Panc1 (cell line): ENCODE data around the gene RLN1. TPM values are rescaled to one million over a fixed set of nuclear protein-coding genes. Genes with fewer than 3 reads are reported as not detected.

Experiments used
- ATAC-seq: fragments of 200-7000 bp; cut with Tn5 transposase; 2 replicates; pipeline ENCODE4 v1.9.1; 2020; ENCODE audit warnings: mild to moderate bottlenecking, moderate library complexity
- BruUV-seq: library from RNA; stranded (reverse); fragments of 400-500 nt; replicated peaks from 2 replicates; lab custom pipeline; 2021; lab: Mats Ljungman, UMichigan
- CTCF ChIA-PET: fragments of 300-600 bp; sonication (Branson Sonifier 250); formaldehyde crosslinking; loops from one replicate; lab custom pipeline; 2022; ENCODE audit warnings: antibody characterized with exemption; lab: Charles Lee
- POLR2A ChIA-PET: fragments of 300-600 bp; sonication (Branson Sonifier 250); formaldehyde crosslinking; loops from one replicate; lab custom pipeline; 2022; ENCODE audit warnings: antibody characterized with exemption; lab: Charles Lee
- DNase-seq: peaks from one replicate; pipeline ENCODE4 v3.0.0-alpha.2; 2010; ENCODE audit warnings: low read depth, low spot score
- H3K27ac ChIP-seq: 2 replicates; pipeline ENCODE4 v1.5.1; 2011; ENCODE audit warnings: mild to moderate bottlenecking, low read length, inconsistent platforms
- H3K27me3 ChIP-seq: fragments of 200-500 bp; sonication (Bioruptor generic); 2 replicates; pipeline ENCODE4 v1.6.0; 2014; ENCODE audit warnings: low read length, inconsistent platforms; ENCODE audit not compliant: control insufficient read depth, insufficient read depth
- H3K36me3 ChIP-seq: fragments of 200-500 bp; sonication (Bioruptor generic); 2 replicates; pipeline ENCODE4 v1.5.1; 2014; ENCODE audit warnings: inconsistent platforms, mild to moderate bottlenecking, low read length, moderate library complexity; ENCODE audit not compliant: control insufficient read depth, insufficient read depth
- H3K4me1 ChIP-seq: 2 replicates; pipeline ENCODE4 v1.5.1; 2011; ENCODE audit warnings: inconsistent platforms, mild to moderate bottlenecking, low read length, moderate library complexity; ENCODE audit not compliant: control insufficient read depth, insufficient read depth
- H3K4me3 ChIP-seq, 2 experiments: 2 replicates each; pipeline ENCODE4 v1.5.1; 2011 to 2012; ENCODE audit warnings: low read depth in 2 of 2, low read length in 2 of 2, mild to moderate bottlenecking in 2 of 2, inconsistent platforms in 1 of 2, moderate library complexity in 1 of 2
- H3K9me3 ChIP-seq: fragments of 200-500 bp; sonication (Bioruptor generic); 2 replicates; pipeline ENCODE4 v1.5.1; 2014; ENCODE audit warnings: low read depth, mild to moderate bottlenecking, inconsistent platforms, low read length, moderate library complexity; ENCODE audit not compliant: control insufficient read depth, insufficient read depth
- POLR2AphosphoS5 ChIP-seq: IDR thresholded peaks from 2 replicates; pipeline ENCODE4 v1.6.1; 2012; ENCODE audit warnings: mild to moderate bottlenecking, low read depth, low read length, moderate library complexity
- SIN3A ChIP-seq: IDR thresholded peaks from 2 replicates; pipeline ENCODE4 v1.6.1; 2012; ENCODE audit warnings: low read depth, mild to moderate bottlenecking, low read length, moderate library complexity, borderline replicate concordance; ENCODE audit not compliant: insufficient read depth
- TCF7L2 ChIP-seq: IDR thresholded peaks from 2 replicates; pipeline ENCODE4 v1.6.1; 2011; ENCODE audit warnings: mild to moderate bottlenecking, low read depth, low read length, inconsistent platforms
- in situ Hi-C: cut with HindIII; loops from 2 replicates; pipeline ENCODE4 v1.10.0; 2016; ENCODE audit warnings: low sequenced_read_pairs, low pct_unique_long_range_greater_than_20kb
- intact Hi-C: fragments of 100-400 bp; cut with micrococcal nuclease; formaldehyde crosslinking; loops from one replicate; pipeline ENCODE4 v1.10.0; 2022; ENCODE audit not compliant: unreplicated experiment
- total RNA-seq: library from RNA; stranded (reverse); gene quantifications from one replicate; pipeline ENCODE4 v1.2.1, GENCODE V29; 2021; ENCODE audit not compliant: unreplicated experiment
- TF ChIP-seq, protein P1 (sequence below): fragments of 450-650 bp; IDR thresholded peaks from 2 replicates; pipeline ENCODE4 v1.5.1; 2017; ENCODE audit warnings: mild to moderate bottlenecking
- TF ChIP-seq, protein P2 (sequence below), 2 experiments: IDR thresholded peaks; 2 replicates each; pipeline ENCODE4 v1.6.1; 2011 to 2012; ENCODE audit warnings: low read depth in 2 of 2, control low read depth in 1 of 2, low read length in 1 of 2, mild to moderate bottlenecking in 1 of 2, moderate library complexity in 1 of 2; ENCODE audit not compliant: insufficient read depth in 1 of 2

The RLN1 gene
- total RNA-seq, 1 experiment from 2014 or later, result not detected

DNA sequence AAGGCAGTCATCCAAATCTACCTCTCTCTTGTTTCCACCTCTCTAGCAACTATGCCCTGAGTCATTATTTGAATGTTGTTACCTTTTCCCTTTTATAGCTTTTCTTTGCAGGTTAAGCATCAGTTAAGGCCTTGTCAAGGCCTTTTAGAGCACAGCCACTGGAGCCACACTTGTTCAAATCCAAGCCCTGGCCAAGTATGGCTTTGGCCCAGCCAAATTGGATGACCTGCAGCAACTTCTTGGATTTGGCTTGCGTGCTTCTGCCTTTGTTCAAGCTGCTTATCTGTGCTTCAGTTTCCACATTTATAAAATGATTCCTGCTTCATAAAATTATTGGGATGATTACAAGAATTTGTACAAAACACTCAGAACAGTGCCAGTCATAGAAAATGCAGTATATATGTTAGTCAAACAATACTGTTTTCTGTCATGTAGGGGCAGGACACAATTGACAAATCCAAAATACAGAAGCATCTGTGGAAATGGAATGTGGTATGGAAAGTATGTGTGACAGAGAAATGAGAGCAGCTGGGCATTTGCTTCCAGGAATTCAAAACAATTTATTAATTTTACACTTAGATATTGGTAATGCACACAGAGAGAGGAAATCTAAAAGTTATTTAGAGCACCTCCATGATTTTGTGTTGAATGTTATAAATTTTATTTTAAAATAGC lies 17.9 kb upstream of the RLN1 start:
- intact Hi-C loops, result no loop called here
- H3K4me3 ChIP-seq, result no peak overlapping the region
- no peaks in the 10 kb centered on the region for H3K4me1 ChIP-seq
- BruUV-seq, result no TSS peak
- POLR2A ChIA-PET, result no interaction called here
- CTCF ChIA-PET, result no interaction called here
- in situ Hi-C loops, result no loop called here
- ATAC-seq (no peak), DNase-seq (no peak)
- no peak overlapping the region for H3K27ac ChIP-seq
- no peaks in the 10 kb centered on the region for H3K36me3 ChIP-seq
- H3K9me3 ChIP-seq, result no peaks in the 10 kb centered on the region
- no peaks in the 10 kb centered on the region for H3K27me3 ChIP-seq
- TF ChIP-seq, protein P1, sequence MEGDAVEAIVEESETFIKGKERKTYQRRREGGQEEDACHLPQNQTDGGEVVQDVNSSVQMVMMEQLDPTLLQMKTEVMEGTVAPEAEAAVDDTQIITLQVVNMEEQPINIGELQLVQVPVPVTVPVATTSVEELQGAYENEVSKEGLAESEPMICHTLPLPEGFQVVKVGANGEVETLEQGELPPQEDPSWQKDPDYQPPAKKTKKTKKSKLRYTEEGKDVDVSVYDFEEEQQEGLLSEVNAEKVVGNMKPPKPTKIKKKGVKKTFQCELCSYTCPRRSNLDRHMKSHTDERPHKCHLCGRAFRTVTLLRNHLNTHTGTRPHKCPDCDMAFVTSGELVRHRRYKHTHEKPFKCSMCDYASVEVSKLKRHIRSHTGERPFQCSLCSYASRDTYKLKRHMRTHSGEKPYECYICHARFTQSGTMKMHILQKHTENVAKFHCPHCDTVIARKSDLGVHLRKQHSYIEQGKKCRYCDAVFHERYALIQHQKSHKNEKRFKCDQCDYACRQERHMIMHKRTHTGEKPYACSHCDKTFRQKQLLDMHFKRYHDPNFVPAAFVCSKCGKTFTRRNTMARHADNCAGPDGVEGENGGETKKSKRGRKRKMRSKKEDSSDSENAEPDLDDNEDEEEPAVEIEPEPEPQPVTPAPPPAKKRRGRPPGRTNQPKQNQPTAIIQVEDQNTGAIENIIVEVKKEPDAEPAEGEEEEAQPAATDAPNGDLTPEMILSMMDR, result no peak
- TF ChIP-seq, protein P2, sequence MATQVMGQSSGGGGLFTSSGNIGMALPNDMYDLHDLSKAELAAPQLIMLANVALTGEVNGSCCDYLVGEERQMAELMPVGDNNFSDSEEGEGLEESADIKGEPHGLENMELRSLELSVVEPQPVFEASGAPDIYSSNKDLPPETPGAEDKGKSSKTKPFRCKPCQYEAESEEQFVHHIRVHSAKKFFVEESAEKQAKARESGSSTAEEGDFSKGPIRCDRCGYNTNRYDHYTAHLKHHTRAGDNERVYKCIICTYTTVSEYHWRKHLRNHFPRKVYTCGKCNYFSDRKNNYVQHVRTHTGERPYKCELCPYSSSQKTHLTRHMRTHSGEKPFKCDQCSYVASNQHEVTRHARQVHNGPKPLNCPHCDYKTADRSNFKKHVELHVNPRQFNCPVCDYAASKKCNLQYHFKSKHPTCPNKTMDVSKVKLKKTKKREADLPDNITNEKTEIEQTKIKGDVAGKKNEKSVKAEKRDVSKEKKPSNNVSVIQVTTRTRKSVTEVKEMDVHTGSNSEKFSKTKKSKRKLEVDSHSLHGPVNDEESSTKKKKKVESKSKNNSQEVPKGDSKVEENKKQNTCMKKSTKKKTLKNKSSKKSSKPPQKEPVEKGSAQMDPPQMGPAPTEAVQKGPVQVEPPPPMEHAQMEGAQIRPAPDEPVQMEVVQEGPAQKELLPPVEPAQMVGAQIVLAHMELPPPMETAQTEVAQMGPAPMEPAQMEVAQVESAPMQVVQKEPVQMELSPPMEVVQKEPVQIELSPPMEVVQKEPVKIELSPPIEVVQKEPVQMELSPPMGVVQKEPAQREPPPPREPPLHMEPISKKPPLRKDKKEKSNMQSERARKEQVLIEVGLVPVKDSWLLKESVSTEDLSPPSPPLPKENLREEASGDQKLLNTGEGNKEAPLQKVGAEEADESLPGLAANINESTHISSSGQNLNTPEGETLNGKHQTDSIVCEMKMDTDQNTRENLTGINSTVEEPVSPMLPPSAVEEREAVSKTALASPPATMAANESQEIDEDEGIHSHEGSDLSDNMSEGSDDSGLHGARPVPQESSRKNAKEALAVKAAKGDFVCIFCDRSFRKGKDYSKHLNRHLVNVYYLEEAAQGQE (IDR thresholded peaks at IDR 0.05; ENCODE audit: insufficient read depth in 1 of 2, low read depth in 2 of 2, low read length in 1 of 2), result no peak
- no peak for TF ChIP-seq TCF7L2
- TF ChIP-seq SIN3A, result no peak

DNA sequence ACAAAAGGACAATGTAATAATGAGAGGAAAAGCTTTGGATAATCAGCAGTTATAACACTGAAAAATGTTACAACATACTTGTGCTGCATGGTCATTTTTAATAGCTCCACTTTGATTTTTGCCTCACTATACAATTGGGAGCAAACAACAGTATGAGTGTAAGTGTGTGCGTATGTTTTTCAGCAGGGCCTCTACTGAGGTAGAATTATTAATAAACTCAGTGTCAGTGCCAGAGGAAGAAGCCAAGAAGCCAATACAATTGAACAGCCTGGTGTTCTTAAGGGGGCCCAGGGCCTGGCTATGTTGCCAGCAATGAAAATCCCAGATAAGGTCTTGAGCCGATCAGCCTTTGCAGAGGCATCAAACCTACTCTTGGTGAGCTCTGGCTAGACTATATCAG lies 16.1 kb upstream of the RLN1 start:
- H3K4me3 ChIP-seq, result no peak overlapping the region
- no peak overlapping the region for H3K27ac ChIP-seq
- BruUV-seq, result no TSS peak
- DNase-seq, result no peak
- TF ChIP-seq SIN3A (no peak), POLR2AphosphoS5 (no peak)
- CTCF ChIA-PET, result no interaction called here
- no peaks in the 10 kb centered on the region for H3K36me3 ChIP-seq
- ATAC-seq, result no peak
- no peaks in the 10 kb centered on the region for H3K4me1 ChIP-seq
- in situ Hi-C loops, result no loop called here
- H3K27me3 ChIP-seq, result no peaks in the 10 kb centered on the region
- no peaks in the 10 kb centered on the region for H3K9me3 ChIP-seq
- POLR2A ChIA-PET, result no interaction called here
- intact Hi-C loops, result no loop called here

DNA sequence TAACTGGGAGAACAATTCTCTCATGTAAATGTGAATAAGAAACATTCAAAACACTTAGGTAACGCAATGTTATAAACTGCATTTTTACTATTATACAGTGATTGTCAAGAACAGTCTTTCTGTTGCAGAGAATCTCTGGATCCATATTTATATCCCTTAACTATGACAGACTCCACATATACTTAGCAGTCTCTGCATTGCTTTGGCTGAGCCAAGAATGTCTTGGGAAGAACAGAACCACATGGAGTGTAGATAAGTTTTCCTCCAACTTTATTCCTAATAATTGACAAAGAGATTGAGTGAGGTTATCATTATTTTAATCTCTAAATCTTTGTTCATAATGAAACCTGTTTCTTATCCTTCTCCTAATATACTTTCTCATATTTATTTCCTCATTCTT lies 15.6 kb upstream of the RLN1 start:
- no peaks in the 10 kb centered on the region for H3K4me1 ChIP-seq
- ChIA-PET CTCF (no interaction called here), POLR2A (no interaction called here)
- intact Hi-C loops (no loop called here), in situ Hi-C loops (no loop called here)
- TF ChIP-seq TCF7L2 (no peak), SIN3A (no peak), POLR2AphosphoS5 (no peak)
- TF ChIP-seq, protein P2 (IDR thresholded peaks at IDR 0.05; ENCODE audit: insufficient read depth in 1 of 2, low read depth in 2 of 2, low read length in 1 of 2), result no peak
- TF ChIP-seq, protein P1, result no peak
- H3K27me3 ChIP-seq, result no peaks in the 10 kb centered on the region
- ATAC-seq (no peak), DNase-seq (no peak)
- H3K9me3 ChIP-seq, result no peaks in the 10 kb centered on the region
- no TSS peak for BruUV-seq
- H3K27ac ChIP-seq, result no peak overlapping the region
- H3K36me3 ChIP-seq, result no peaks in the 10 kb centered on the region
- no peak overlapping the region for H3K4me3 ChIP-seq
